ENCODE measurements around the gene UBE2M.
A peak's percentile ranks its signal among the peaks of the same experiment; 100 is the strongest.
"Not testable (repeated sequence)": the region's sequence is repeated elsewhere in the genome, so short reads cannot be mapped to it uniquely, and the experiment has no call there.

UBE2M gene

GRCh38 chr19:58513694-58514563, 44.5 kb downstream of the UBE2M start:
- peaks cover 16% of the 10 kb centered on the region for H3K4me1 Mint-ChIP-seq
- peaks cover 7% of the 10 kb centered on the region for H3K36me3 Mint-ChIP-seq (ENCODE audit: low read depth)
- peak overlapping the region; percentile 59 to 88 (median 84) for H3K27ac Mint-ChIP-seq
- peak; percentile 98 to 99 (median 99) for TF ChIP-seq CTCF (IDR thresholded peaks at IDR 0.05; ENCODE audit: unreplicated experiment in 3 of 3)
- no peaks in the 10 kb centered on the region for H3K27me3 Mint-ChIP-seq (ENCODE audit: low read depth)
- H3K4me3 Mint-ChIP-seq: peak overlapping the region; percentile 84 to 90 (median 89)
- H3K9me3 Mint-ChIP-seq: no peaks in the 10 kb centered on the region

- no peak for TF ChIP-seq CTCF (IDR thresholded peaks at IDR 0.05; ENCODE audit: unreplicated experiment in 3 of 3)
- no peak overlapping the region for H3K27ac Mint-ChIP-seq
- no peaks in the 10 kb centered on the region for H3K27me3 Mint-ChIP-seq (ENCODE audit: low read depth)
- H3K4me3 Mint-ChIP-seq: peak overlapping the region in 1 of 3 experiments; percentile 68
- no peaks in the 10 kb centered on the region for H3K9me3 Mint-ChIP-seq
- peaks cover 12% of the 10 kb centered on the region for H3K4me1 Mint-ChIP-seq
- H3K36me3 Mint-ChIP-seq (ENCODE audit: low read depth): peaks cover 7% of the 10 kb centered on the region
Measured at GRCh38 chr19:58513213-58513693, 45.2 kb downstream of the UBE2M start.

GRCh38 chr19:58511353-58512208, 46.8 kb downstream of the UBE2M start, which contains the start of gene SLC27A5:
TSS of gene SLC27A5 (minus strand) at chr19:58511992. CDS start at chr19:58511955, 37 bp downstream.
- Mint-ChIP-seq H3K4me3 (no peak within 1 kb of the TSS), H3K9me3 (peaks cover 6% of the 10 kb centered on the region), H3K4me1 (peaks cover 7% of the 10 kb centered on the region), H3K27me3 (ENCODE audit: low read depth) (no peaks in the 10 kb centered on the region), H3K36me3 (ENCODE audit: low read depth) (peaks cover 11% of the 10 kb centered on the region), H3K27ac (no peak within 1 kb of the TSS)
- no peak for TF ChIP-seq CTCF (IDR thresholded peaks at IDR 0.05; ENCODE audit: unreplicated experiment in 3 of 3)

GRCh38 chr19:58510084-58510862, 48.1 kb downstream of the UBE2M start:
- Mint-ChIP-seq H3K27ac (no peak overlapping the region), H3K9me3 (peaks cover 6% of the 10 kb centered on the region), H3K36me3 (ENCODE audit: low read depth) (peaks cover 4% of the 10 kb centered on the region), H3K27me3 (ENCODE audit: low read depth) (no peaks in the 10 kb centered on the region), H3K4me3 (peak overlapping the region in 1 of 3 experiments; percentile 17), H3K4me1 (peaks cover under 1% of the 10 kb centered on the region)
- no peak for TF ChIP-seq CTCF (IDR thresholded peaks at IDR 0.05; ENCODE audit: unreplicated experiment in 3 of 3)

GRCh38 chr19:58509731-58510083, 48.7 kb downstream of the UBE2M start:
- Mint-ChIP-seq H3K4me1 (no peaks in the 10 kb centered on the region), H3K27me3 (ENCODE audit: low read depth) (no peaks in the 10 kb centered on the region), H3K27ac (no peak overlapping the region), H3K4me3 (no peak overlapping the region), H3K9me3 (peaks cover 6% of the 10 kb centered on the region), H3K36me3 (ENCODE audit: low read depth) (peaks cover 4% of the 10 kb centered on the region)
- TF ChIP-seq CTCF (IDR thresholded peaks at IDR 0.05; ENCODE audit: unreplicated experiment in 3 of 3): no peak

- H3K27me3 Mint-ChIP-seq (ENCODE audit: low read depth); H3K36me3 Mint-ChIP-seq (ENCODE audit: low read depth); H3K9me3 Mint-ChIP-seq; H3K4me3 Mint-ChIP-seq; H3K27ac Mint-ChIP-seq; H3K4me1 Mint-ChIP-seq: not testable (repeated sequence)
Measured at GRCh38 chr19:58507602-58508223, 50.7 kb downstream of the UBE2M start.
